HFFc6 (cell line): ENCODE data around the gene MLYCD. TPM values are rescaled to one million over a fixed set of nuclear protein-coding genes. Genes with fewer than 3 reads are reported as not detected.
"Not testable (repeated sequence)": the region's sequence is repeated elsewhere in the genome, so short reads cannot be mapped to it uniquely, and the experiment has no call there.

ENCODE experiments used
- DNase-seq: peaks from one replicate; pipeline ENCODE4 v3.0.0-alpha.2; 2018
- H3K27ac Mint-ChIP-seq: 2 replicates; pipeline ENCODE4 v1.8.0; 2020; ENCODE audit warnings: mild to moderate bottlenecking, mixed read lengths
- H3K27me3 Mint-ChIP-seq: 2 replicates; pipeline ENCODE4 v1.8.0; 2021; ENCODE audit warnings: mild to moderate bottlenecking, moderate library complexity, mixed read lengths; ENCODE audit not compliant: insufficient read depth
- H3K36me3 Mint-ChIP-seq: 2 replicates; pipeline ENCODE4 v1.8.0; 2021; ENCODE audit warnings: low read depth, mixed read lengths
- H3K4me1 Mint-ChIP-seq: 2 replicates; pipeline ENCODE4 v1.8.0; 2020; ENCODE audit warnings: low read depth, mixed read lengths
- H3K4me3 Mint-ChIP-seq: 2 replicates; pipeline ENCODE4 v1.8.0; 2020; ENCODE audit warnings: mild to moderate bottlenecking, moderate library complexity, mixed read lengths
- H3K9me3 Mint-ChIP-seq: 2 replicates; pipeline ENCODE4 v1.8.0; 2020; ENCODE audit warnings: mild to moderate bottlenecking, mixed read lengths
- CTCF ChIP-seq: fragments of 200-600 bp; sonication (generic); IDR thresholded peaks from 2 replicates; pipeline ENCODE4 v1.5.0; 2021; ENCODE audit warnings: antibody characterized with exemption, mild to moderate bottlenecking
- total RNA-seq, 6 experiments: library from RNA; stranded (reverse); fragmentation: NEBNext Ultra II Directional; extraction: Animal tissue kit (Norgen Biotek cat#: 25700); gene quantifications; 2 replicates in 1 of 6; 3 replicates in 5 of 6; pipeline ENCODE4 v1.2.3, GENCODE V29; 2021

MLYCD gene
- total RNA-seq, 6 experiments from 2014 or later, result 1.4 to 2.5 (median 1.9) TPM

- H3K27me3 Mint-ChIP-seq, result peaks cover 20% of the 10 kb centered on the region
- H3K4me1 Mint-ChIP-seq, result no peaks in the 10 kb centered on the region
- no peak overlapping the region for H3K4me3 Mint-ChIP-seq
- H3K9me3 Mint-ChIP-seq, result peaks cover 7% of the 10 kb centered on the region
- no peak for TF ChIP-seq CTCF
- no peak for DNase-seq
- no peak overlapping the region for H3K27ac Mint-ChIP-seq
- no peaks in the 10 kb centered on the region for H3K36me3 Mint-ChIP-seq
These were observed 48.1 kb downstream of the MLYCD start for GRCh38 chr16:83946781-83947566.

GRCh38 chr16:83947642-83948234, 48.8 kb downstream of the MLYCD start:
- H3K9me3 Mint-ChIP-seq, result peaks cover 7% of the 10 kb centered on the region

GRCh38 chr16:83948914-83949723, 50.2 kb downstream of the MLYCD start:
- Mint-ChIP-seq H3K9me3 (peaks cover 7% of the 10 kb centered on the region), H3K27ac (no peak overlapping the region)

More at GRCh38 chr16:83947642-83948234, 48.8 kb downstream of the MLYCD start:
- Mint-ChIP-seq H3K36me3 (no peaks in the 10 kb centered on the region), H3K4me1 (no peaks in the 10 kb centered on the region), H3K27ac (no peak overlapping the region), H3K4me3 (no peak overlapping the region), H3K27me3 (peaks cover 20% of the 10 kb centered on the region)
- TF ChIP-seq CTCF, result no peak
- no peak for DNase-seq

GRCh38 chr16:83949724-83950001, 50.7 kb downstream of the MLYCD start:
- peaks cover 14% of the 10 kb centered on the region for H3K27me3 Mint-ChIP-seq
- peaks cover 11% of the 10 kb centered on the region for H3K4me1 Mint-ChIP-seq
- no peak for TF ChIP-seq CTCF
- H3K4me3 Mint-ChIP-seq, result no peak overlapping the region
- H3K36me3 Mint-ChIP-seq, result no peaks in the 10 kb centered on the region
- H3K27ac Mint-ChIP-seq, result no peak overlapping the region
- H3K9me3 Mint-ChIP-seq, result peaks cover 7% of the 10 kb centered on the region
- DNase-seq, result no peak

More at GRCh38 chr16:83948914-83949723, 50.2 kb downstream of the MLYCD start:
- Mint-ChIP-seq H3K4me3 (no peak overlapping the region), H3K36me3 (no peaks in the 10 kb centered on the region), H3K4me1 (peaks cover 5% of the 10 kb centered on the region), H3K27me3 (peaks cover 16% of the 10 kb centered on the region)
- no peak for TF ChIP-seq CTCF
- no peak for DNase-seq

- H3K36me3 Mint-ChIP-seq, H3K27ac Mint-ChIP-seq, H3K9me3 Mint-ChIP-seq, DNase-seq, H3K27me3 Mint-ChIP-seq, H3K4me3 Mint-ChIP-seq: not testable (repeated sequence)
- H3K4me1 Mint-ChIP-seq, result peaks cover 14% of the 10 kb centered on the region
These were observed 52.0 kb downstream of the MLYCD start for GRCh38 chr16:83950862-83951399.
